CD4-positive, alpha-beta T cell treated with Interleukin-17A for 4 hours (primary cell): ENCODE data around the gene CLASP1.
"Not testable (repeated sequence)": the region's sequence is repeated elsewhere in the genome, so short reads cannot be mapped to it uniquely, and the experiment has no call there.

Experiments used
- DNase-seq: peaks from one replicate; pipeline ENCODE4 v3.0.0-alpha.2; 2020; ENCODE audit warnings: mixed read lengths

The CLASP1 gene

GRCh38 chr2:121298476-121298875 lies 350.8 kb downstream of the CLASP1 start:
- no peak for DNase-seq

DNA sequence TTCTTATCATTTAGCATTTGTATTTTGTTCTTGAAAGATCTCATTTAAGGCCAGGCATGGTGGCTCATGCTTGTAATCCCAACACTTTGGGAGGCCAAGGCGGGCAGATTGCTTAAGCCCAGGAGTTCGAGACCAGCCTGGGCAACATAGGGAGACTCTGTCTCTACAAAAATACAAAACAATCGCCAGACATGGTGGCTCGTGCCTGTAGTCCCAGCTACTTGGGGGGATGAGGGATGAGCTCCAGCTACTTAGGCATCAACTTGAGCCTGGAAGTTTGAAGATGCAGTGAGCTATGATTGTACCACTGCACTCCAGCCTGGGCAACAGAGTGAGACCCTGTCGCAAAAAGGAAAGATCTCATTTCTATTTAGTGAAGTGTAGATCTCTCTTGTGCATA lies 351.4 kb downstream of the CLASP1 start:
- not testable (repeated sequence) for DNase-seq

GRCh38 chr2:121297217-121297830 lies 351.9 kb downstream of the CLASP1 start:
- DNase-seq = no peak

DNA sequence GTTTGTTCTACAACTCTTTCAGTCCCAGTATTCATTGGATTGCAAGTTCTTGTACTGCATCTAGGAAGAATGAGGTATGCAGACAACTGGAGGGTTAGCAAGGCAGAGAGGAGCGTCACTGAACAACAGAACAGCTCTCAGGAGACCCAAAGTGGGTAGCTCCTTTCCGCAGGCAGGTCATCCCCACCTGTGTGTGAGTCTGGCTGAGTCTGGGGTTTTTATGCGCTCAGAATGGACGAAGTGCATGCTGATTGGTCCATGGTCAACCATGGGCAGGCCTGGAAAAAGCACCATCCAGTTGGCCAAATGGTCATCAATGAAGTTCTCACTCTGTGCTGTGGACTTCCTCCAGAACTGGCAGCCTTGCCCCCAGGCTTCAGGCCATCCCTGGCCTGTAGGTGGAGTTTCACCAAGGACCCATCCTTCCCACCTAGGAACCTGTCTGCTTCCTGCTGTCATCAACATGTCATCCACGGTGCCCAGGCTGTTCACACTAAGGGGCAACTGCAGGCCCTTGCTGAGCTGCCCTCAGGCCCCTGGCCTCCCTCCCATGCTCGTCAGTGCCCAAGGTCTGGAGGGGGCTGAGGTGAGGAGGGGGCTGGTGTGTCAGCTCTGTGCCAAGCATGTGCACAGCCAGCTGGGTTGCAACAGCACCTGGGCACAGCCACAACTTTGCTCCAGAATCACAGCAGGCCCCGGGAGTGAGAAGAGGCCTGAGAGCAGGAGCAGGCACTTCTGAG lies 353.2 kb downstream of the CLASP1 start:
- no peak for DNase-seq

GRCh38 chr2:121294881-121295840 lies 354.1 kb downstream of the CLASP1 start:
- no peak for DNase-seq

DNA sequence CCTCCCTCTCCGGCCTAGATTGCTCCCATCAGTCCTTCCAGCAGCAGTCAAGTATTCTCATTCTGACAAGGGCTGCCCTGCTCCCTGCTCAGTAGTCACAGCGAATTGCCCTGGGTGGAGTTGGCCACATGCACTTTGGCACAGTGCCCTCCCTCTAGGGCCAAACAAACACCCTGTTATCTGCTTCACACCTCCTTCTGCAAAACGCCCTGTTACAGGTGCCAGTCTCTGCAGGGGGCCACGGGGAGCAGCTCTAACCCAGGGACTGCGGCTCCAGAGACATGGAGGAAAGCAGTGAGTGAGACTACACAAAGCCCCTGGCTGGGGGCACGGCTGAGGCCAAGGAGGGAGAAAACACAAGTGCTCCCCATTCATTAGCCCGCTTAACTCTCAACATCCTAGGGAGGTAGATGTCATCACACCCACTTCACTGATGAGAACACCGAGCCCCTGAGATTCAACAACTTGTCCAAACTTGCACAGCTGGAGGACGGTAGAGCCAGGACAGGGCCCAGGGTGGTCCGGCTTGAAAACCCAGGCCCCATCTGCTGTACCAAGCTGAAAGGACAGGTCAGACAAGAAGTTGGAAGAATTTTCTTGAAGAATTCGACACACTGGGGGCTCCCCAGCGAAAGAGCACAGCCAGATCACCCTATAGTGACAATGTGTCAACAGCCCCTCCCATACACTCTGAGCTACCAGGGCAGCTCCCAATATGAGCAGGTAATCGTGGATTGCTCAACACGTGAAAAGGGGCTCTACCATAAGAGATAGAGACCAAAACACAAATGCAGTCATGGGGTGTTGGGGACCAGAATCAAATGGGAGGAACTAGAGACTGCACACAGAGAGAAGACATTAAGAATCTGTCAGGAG lies 355.6 kb downstream of the CLASP1 start:
- DNase-seq = no peak

GRCh38 chr2:121291251-121291580 lies 358.0 kb downstream of the CLASP1 start:
- no peak for DNase-seq

DNA sequence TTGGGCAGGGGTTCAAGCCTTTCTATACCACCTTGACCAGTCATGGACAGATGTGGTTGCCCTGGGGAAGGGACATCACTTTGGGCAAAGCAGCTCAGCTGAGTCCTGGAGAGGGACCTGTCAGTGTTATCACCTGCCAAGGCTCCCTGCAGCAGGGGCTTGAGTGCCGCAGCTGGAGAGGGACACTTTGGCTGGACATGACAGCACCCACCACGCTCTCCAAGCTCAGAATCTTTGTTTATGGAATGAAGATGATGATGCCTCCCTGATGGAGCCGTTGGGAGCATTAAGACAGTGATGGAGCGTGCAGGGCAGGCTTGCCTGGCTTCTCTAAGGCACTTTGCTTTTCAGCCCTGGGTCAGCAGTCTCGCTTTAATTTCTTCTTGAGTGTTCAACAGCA lies 360.0 kb downstream of the CLASP1 start:
- DNase-seq = no peak

GRCh38 chr2:121288454-121289231 lies 360.6 kb downstream of the CLASP1 start:
- no peak for DNase-seq

GRCh38 chr2:121287956-121288355 lies 361.3 kb downstream of the CLASP1 start:
- DNase-seq = no peak
